ENCODE measurements around the gene ATG5.

- TF ChIP-seq CTCF (IDR thresholded peaks at IDR 0.05) (no peak), POLR2A (IDR thresholded peaks at IDR 0.05) (no peak)
Measured at GRCh38 chr6:106300020-106300780, 25.4 kb downstream of the ATG5 start.
